ENCODE results near the gene ARHGDIA.
A peak's percentile ranks its signal among the peaks of the same experiment; 100 is the strongest.
"Not testable (repeated sequence)": the region's sequence is repeated elsewhere in the genome, so short reads cannot be mapped to it uniquely, and the experiment has no call there.

Gene ARHGDIA

GRCh38 chr17:81845881-81846742 is 25.0 kb downstream of the ARHGDIA start:
- H3K4me1 ChIP-seq (ENCODE audit: control insufficient read depth, insufficient read depth, low read length, poor library complexity, severe bottlenecking), result no peaks in the 10 kb centered on the region
- no peak overlapping the region for H3K27ac ChIP-seq (ENCODE audit: low read depth, low read length, severe bottlenecking)
- H3K36me3 ChIP-seq (ENCODE audit: control insufficient read depth, insufficient read depth, low read length), result peaks cover 79% of the 10 kb centered on the region
- H3K9me3 ChIP-seq (ENCODE audit: control insufficient read depth, low read length), result no peaks in the 10 kb centered on the region
- H3K4me3 ChIP-seq (ENCODE audit: extremely low read depth, insufficient read depth, low read length, poor library complexity, severe bottlenecking), result no peak overlapping the region
- WGBS, 2 experiments (ENCODE audit: insufficient coverage in 2 of 2), result 94 to 95% methylated on average over 32 to 36 of the region's 38 CpGs

GRCh38 chr17:81845361-81845760 is 25.8 kb downstream of the ARHGDIA start:
- H3K4me1 ChIP-seq (ENCODE audit: control insufficient read depth, insufficient read depth, low read length, poor library complexity, severe bottlenecking), result no peaks in the 10 kb centered on the region
- H3K9me3 ChIP-seq (ENCODE audit: control insufficient read depth, low read length), result no peaks in the 10 kb centered on the region
- 94 to 96% methylated on average over 13 of the region's 13 CpGs for WGBS, 2 experiments (ENCODE audit: insufficient coverage in 2 of 2)
- H3K4me3 ChIP-seq (ENCODE audit: extremely low read depth, insufficient read depth, low read length, poor library complexity, severe bottlenecking), result no peak overlapping the region
- H3K36me3 ChIP-seq (ENCODE audit: control insufficient read depth, insufficient read depth, low read length), result peaks cover 71% of the 10 kb centered on the region
- no peak overlapping the region for H3K27ac ChIP-seq (ENCODE audit: low read depth, low read length, severe bottlenecking)

GRCh38 chr17:81844887-81845286 is 26.2 kb downstream of the ARHGDIA start:
- 98% methylated on average over 11 to 12 of the region's 13 CpGs for WGBS, 2 experiments (ENCODE audit: insufficient coverage in 2 of 2)
- no peaks in the 10 kb centered on the region for H3K4me1 ChIP-seq (ENCODE audit: control insufficient read depth, insufficient read depth, low read length, poor library complexity, severe bottlenecking)
- H3K9me3 ChIP-seq (ENCODE audit: control insufficient read depth, low read length), result no peaks in the 10 kb centered on the region
- H3K36me3 ChIP-seq (ENCODE audit: control insufficient read depth, insufficient read depth, low read length), result peaks cover 66% of the 10 kb centered on the region
- H3K27ac ChIP-seq (ENCODE audit: low read depth, low read length, severe bottlenecking), result no peak overlapping the region
- no peak overlapping the region for H3K4me3 ChIP-seq (ENCODE audit: extremely low read depth, insufficient read depth, low read length, poor library complexity, severe bottlenecking)

GRCh38 chr17:81844327-81844851 is 26.7 kb downstream of the ARHGDIA start:
- H3K4me1 ChIP-seq (ENCODE audit: control insufficient read depth, insufficient read depth, low read length, poor library complexity, severe bottlenecking), result no peaks in the 10 kb centered on the region
- no peak overlapping the region for H3K27ac ChIP-seq (ENCODE audit: low read depth, low read length, severe bottlenecking)
- no peak overlapping the region for H3K4me3 ChIP-seq (ENCODE audit: extremely low read depth, insufficient read depth, low read length, poor library complexity, severe bottlenecking)
- peaks cover 62% of the 10 kb centered on the region for H3K36me3 ChIP-seq (ENCODE audit: control insufficient read depth, insufficient read depth, low read length)
- H3K9me3 ChIP-seq (ENCODE audit: control insufficient read depth, low read length), result no peaks in the 10 kb centered on the region
- 97 to 98% methylated on average over 14 of the region's 14 CpGs for WGBS, 2 experiments (ENCODE audit: insufficient coverage in 2 of 2)

GRCh38 chr17:81843713-81844326 is 27.3 kb downstream of the ARHGDIA start:
- Histone ChIP-seq H3K27ac (ENCODE audit: low read depth, low read length, severe bottlenecking) (no peak overlapping the region), H3K4me1 (ENCODE audit: control insufficient read depth, insufficient read depth, low read length, poor library complexity, severe bottlenecking) (peaks cover 4% of the 10 kb centered on the region), H3K36me3 (ENCODE audit: control insufficient read depth, insufficient read depth, low read length) (peaks cover 61% of the 10 kb centered on the region), H3K9me3 (ENCODE audit: control insufficient read depth, low read length) (no peaks in the 10 kb centered on the region), H3K4me3 (ENCODE audit: extremely low read depth, insufficient read depth, low read length, poor library complexity, severe bottlenecking) (no peak overlapping the region)
- 93 to 96% methylated on average over 24 to 28 of the region's 30 CpGs for WGBS, 2 experiments (ENCODE audit: insufficient coverage in 2 of 2)

- H3K27ac ChIP-seq (ENCODE audit: low read depth, low read length, severe bottlenecking), result no peak overlapping the region
Measured at GRCh38 chr17:81842725-81843504, 28.2 kb downstream of the ARHGDIA start.

GRCh38 chr17:81842378-81842724 is 28.8 kb downstream of the ARHGDIA start:
- Histone ChIP-seq H3K4me3 (ENCODE audit: extremely low read depth, insufficient read depth, low read length, poor library complexity, severe bottlenecking) (no peak overlapping the region), H3K9me3 (ENCODE audit: control insufficient read depth, low read length) (no peaks in the 10 kb centered on the region), H3K36me3 (ENCODE audit: control insufficient read depth, insufficient read depth, low read length) (peaks cover 51% of the 10 kb centered on the region), H3K4me1 (ENCODE audit: control insufficient read depth, insufficient read depth, low read length, poor library complexity, severe bottlenecking) (peaks cover 4% of the 10 kb centered on the region), H3K27ac (ENCODE audit: low read depth, low read length, severe bottlenecking) (no peak overlapping the region)
- WGBS, 2 experiments (ENCODE audit: insufficient coverage in 2 of 2), result 95 to 96% methylated on average over 9 to 11 of the region's 11 CpGs

More at GRCh38 chr17:81842725-81843504, 28.2 kb downstream of the ARHGDIA start:
- Histone ChIP-seq H3K36me3 (ENCODE audit: control insufficient read depth, insufficient read depth, low read length) (peaks cover 56% of the 10 kb centered on the region), H3K4me3 (ENCODE audit: extremely low read depth, insufficient read depth, low read length, poor library complexity, severe bottlenecking) (no peak overlapping the region), H3K9me3 (ENCODE audit: control insufficient read depth, low read length) (no peaks in the 10 kb centered on the region), H3K4me1 (ENCODE audit: control insufficient read depth, insufficient read depth, low read length, poor library complexity, severe bottlenecking) (peaks cover 4% of the 10 kb centered on the region)
- 93 to 94% methylated on average over 19 to 21 of the region's 21 CpGs for WGBS, 2 experiments (ENCODE audit: insufficient coverage in 2 of 2)

GRCh38 chr17:81841866-81842265 is 29.3 kb downstream of the ARHGDIA start:
- no peak overlapping the region for H3K27ac ChIP-seq (ENCODE audit: low read depth, low read length, severe bottlenecking)
- H3K36me3 ChIP-seq (ENCODE audit: control insufficient read depth, insufficient read depth, low read length), result peaks cover 46% of the 10 kb centered on the region
- H3K9me3 ChIP-seq (ENCODE audit: control insufficient read depth, low read length), result no peaks in the 10 kb centered on the region
- H3K4me3 ChIP-seq (ENCODE audit: extremely low read depth, insufficient read depth, low read length, poor library complexity, severe bottlenecking), result no peak overlapping the region
- peaks cover 4% of the 10 kb centered on the region for H3K4me1 ChIP-seq (ENCODE audit: control insufficient read depth, insufficient read depth, low read length, poor library complexity, severe bottlenecking)
- WGBS, 2 experiments (ENCODE audit: insufficient coverage in 2 of 2), result 93 to 96% methylated on average over 15 of the region's 15 CpGs

GRCh38 chr17:81840826-81841778 is 30.0 kb downstream of the ARHGDIA start:
- 89 to 92% methylated on average over 38 to 39 of the region's 40 CpGs for WGBS, 2 experiments (ENCODE audit: insufficient coverage in 2 of 2)
- H3K36me3 ChIP-seq (ENCODE audit: control insufficient read depth, insufficient read depth, low read length), result peaks cover 39% of the 10 kb centered on the region
- H3K4me1 ChIP-seq (ENCODE audit: control insufficient read depth, insufficient read depth, low read length, poor library complexity, severe bottlenecking), result peaks cover 4% of the 10 kb centered on the region
- peak overlapping the region; percentile 23 for H3K27ac ChIP-seq (ENCODE audit: low read depth, low read length, severe bottlenecking)
- no peak overlapping the region for H3K4me3 ChIP-seq (ENCODE audit: extremely low read depth, insufficient read depth, low read length, poor library complexity, severe bottlenecking)
- no peaks in the 10 kb centered on the region for H3K9me3 ChIP-seq (ENCODE audit: control insufficient read depth, low read length)

GRCh38 chr17:81840059-81840458 is 31.1 kb downstream of the ARHGDIA start:
- not testable (repeated sequence) for H3K27ac ChIP-seq (ENCODE audit: low read depth, low read length, severe bottlenecking); H3K9me3 ChIP-seq (ENCODE audit: control insufficient read depth, low read length); H3K4me1 ChIP-seq (ENCODE audit: control insufficient read depth, insufficient read depth, low read length, poor library complexity, severe bottlenecking); H3K4me3 ChIP-seq (ENCODE audit: extremely low read depth, insufficient read depth, low read length, poor library complexity, severe bottlenecking)
- H3K36me3 ChIP-seq (ENCODE audit: control insufficient read depth, insufficient read depth, low read length), result peaks cover 28% of the 10 kb centered on the region
- 93 to 98% methylated on average over 3 to 5 of the region's 5 CpGs for WGBS, 2 experiments (ENCODE audit: insufficient coverage in 2 of 2)

Measured in mesodermal cell (in vitro differentiated cells).